ENCODE measurements around the gene FBXW10. TPM values are rescaled to one million over a fixed set of nuclear protein-coding genes. Genes with fewer than 3 reads are reported as not detected.
"Not testable (repeated sequence)": the region's sequence is repeated elsewhere in the genome, so short reads cannot be mapped to it uniquely, and the experiment has no call there.

FBXW10 gene
- total and polyA plus RNA-seq, 4 donors = 0.12 to 0.31 TPM; not detected in 2

- no peak for ATAC-seq (ENCODE audit: low FRiP score)
- H3K4me1 ChIP-seq (ENCODE audit: control insufficient read depth in 1 of 2, insufficient read depth in 2 of 2, low read length in 2 of 2) = no peaks in the 10 kb centered on the region
- 72 to 73% methylated on average over 7 of the region's 7 CpGs for WGBS, 2 donors
- no peaks in the 10 kb centered on the region for H3K27me3 ChIP-seq (ENCODE audit: control insufficient read depth in 1 of 2, insufficient read depth in 2 of 2, low read length in 1 of 2)
- intact Hi-C loops (cut with DNase I) = no loop called here
- no peaks in the 10 kb centered on the region for H3K36me3 ChIP-seq (ENCODE audit: control insufficient read depth in 1 of 2, insufficient read depth in 2 of 2, low read length in 1 of 2)
- H3K27ac ChIP-seq (ENCODE audit: low read depth in 1 of 2, low read length in 2 of 2) = no peak overlapping the region
- no peaks in the 10 kb centered on the region for H3K9me3 ChIP-seq (ENCODE audit: control insufficient read depth, low read length)
- H3K4me3 ChIP-seq (ENCODE audit: low read length in 2 of 2) = no peak overlapping the region
- DNase-seq = no peak
Observed at GRCh38 chr17:18772471-18772870, 28.6 kb downstream of the FBXW10 start.

- WGBS, 2 donors = 0% methylated on average over 44 to 56 of the region's 56 CpGs
- H3K27ac ChIP-seq (ENCODE audit: low read depth in 1 of 2, low read length in 2 of 2) = peak within 1 kb of the TSS in 1 of 2 donors; percentile 52
Observed at GRCh38 chr17:18780991-18781718, 37.3 kb downstream of the FBXW10 start, which contains the start of gene TVP23B. Gene TVP23B (plus strand): TSS chr17:18781183. CDS start chr17:18781294, 111 bp downstream.

GRCh38 chr17:18781805-18782204 lies 38.0 kb downstream of the FBXW10 start:
- H3K4me1 ChIP-seq (ENCODE audit: control insufficient read depth in 1 of 2, insufficient read depth in 2 of 2, low read length in 2 of 2); H3K36me3 ChIP-seq (ENCODE audit: control insufficient read depth in 1 of 2, insufficient read depth in 2 of 2, low read length in 1 of 2); intact Hi-C loops (cut with DNase I); H3K27ac ChIP-seq (ENCODE audit: low read depth in 1 of 2, low read length in 2 of 2); H3K9me3 ChIP-seq (ENCODE audit: control insufficient read depth, low read length); H3K27me3 ChIP-seq (ENCODE audit: control insufficient read depth in 1 of 2, insufficient read depth in 2 of 2, low read length in 1 of 2); DNase-seq; H3K4me3 ChIP-seq (ENCODE audit: low read length in 2 of 2); ATAC-seq (ENCODE audit: low FRiP score): not testable (repeated sequence)
- WGBS, 2 donors = 6 to 7% methylated on average over 2 to 3 of the region's 5 CpGs

More at GRCh38 chr17:18780991-18781718, 37.3 kb downstream of the FBXW10 start, which contains the start of gene TVP23B:
- H3K9me3 ChIP-seq (ENCODE audit: control insufficient read depth, low read length); intact Hi-C loops (cut with DNase I); H3K36me3 ChIP-seq (ENCODE audit: control insufficient read depth in 1 of 2, insufficient read depth in 2 of 2, low read length in 1 of 2); H3K4me1 ChIP-seq (ENCODE audit: control insufficient read depth in 1 of 2, insufficient read depth in 2 of 2, low read length in 2 of 2); H3K27me3 ChIP-seq (ENCODE audit: control insufficient read depth in 1 of 2, insufficient read depth in 2 of 2, low read length in 1 of 2): not testable (repeated sequence)
- peak within 1 kb of the TSS in 1 of 2 donors; percentile 74 for H3K4me3 ChIP-seq (ENCODE audit: low read length in 2 of 2)
- DNase-seq = peak; percentile 98 to 99
- ATAC-seq (ENCODE audit: low FRiP score) = peak; percentile 100

- H3K4me3 ChIP-seq (ENCODE audit: low read length in 2 of 2); intact Hi-C loops (cut with DNase I); H3K36me3 ChIP-seq (ENCODE audit: control insufficient read depth in 1 of 2, insufficient read depth in 2 of 2, low read length in 1 of 2); DNase-seq; ATAC-seq (ENCODE audit: low FRiP score); H3K27ac ChIP-seq (ENCODE audit: low read depth in 1 of 2, low read length in 2 of 2); H3K27me3 ChIP-seq (ENCODE audit: control insufficient read depth in 1 of 2, insufficient read depth in 2 of 2, low read length in 1 of 2); H3K9me3 ChIP-seq (ENCODE audit: control insufficient read depth, low read length); H3K4me1 ChIP-seq (ENCODE audit: control insufficient read depth in 1 of 2, insufficient read depth in 2 of 2, low read length in 2 of 2): not testable (repeated sequence)
- 81 to 85% methylated on average over 1 of the region's 1 CpG for WGBS, 2 donors
Observed at GRCh38 chr17:18785933-18786332, 42.1 kb downstream of the FBXW10 start.

DNA sequence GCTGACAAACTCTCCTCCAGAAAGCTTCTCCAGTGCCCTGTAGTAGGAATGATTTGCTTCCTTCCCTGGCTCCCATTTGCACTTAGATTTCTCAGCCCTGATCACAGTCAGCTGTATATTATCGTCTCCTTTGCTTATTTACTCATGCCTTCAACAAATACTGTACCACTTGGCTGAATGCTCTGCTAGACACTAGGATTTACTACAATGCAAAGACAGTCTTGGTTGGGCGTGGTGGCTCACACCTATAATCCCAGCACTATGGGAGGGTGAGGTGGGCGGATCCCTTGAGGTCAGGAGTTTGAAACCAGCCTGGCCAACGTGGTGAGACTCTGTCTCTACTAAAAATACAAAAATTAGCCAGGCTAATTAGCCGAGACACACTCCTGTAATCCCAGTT lies 43.0 kb downstream of the FBXW10 start:
- DNase-seq; H3K9me3 ChIP-seq (ENCODE audit: control insufficient read depth, low read length); H3K4me1 ChIP-seq (ENCODE audit: control insufficient read depth in 1 of 2, insufficient read depth in 2 of 2, low read length in 2 of 2); H3K4me3 ChIP-seq (ENCODE audit: low read length in 2 of 2); ATAC-seq (ENCODE audit: low FRiP score); H3K27ac ChIP-seq (ENCODE audit: low read depth in 1 of 2, low read length in 2 of 2); H3K27me3 ChIP-seq (ENCODE audit: control insufficient read depth in 1 of 2, insufficient read depth in 2 of 2, low read length in 1 of 2); H3K36me3 ChIP-seq (ENCODE audit: control insufficient read depth in 1 of 2, insufficient read depth in 2 of 2, low read length in 1 of 2); intact Hi-C loops (cut with DNase I): not testable (repeated sequence)
- WGBS, 2 donors = 80 to 85% methylated on average over 4 of the region's 5 CpGs

DNA sequence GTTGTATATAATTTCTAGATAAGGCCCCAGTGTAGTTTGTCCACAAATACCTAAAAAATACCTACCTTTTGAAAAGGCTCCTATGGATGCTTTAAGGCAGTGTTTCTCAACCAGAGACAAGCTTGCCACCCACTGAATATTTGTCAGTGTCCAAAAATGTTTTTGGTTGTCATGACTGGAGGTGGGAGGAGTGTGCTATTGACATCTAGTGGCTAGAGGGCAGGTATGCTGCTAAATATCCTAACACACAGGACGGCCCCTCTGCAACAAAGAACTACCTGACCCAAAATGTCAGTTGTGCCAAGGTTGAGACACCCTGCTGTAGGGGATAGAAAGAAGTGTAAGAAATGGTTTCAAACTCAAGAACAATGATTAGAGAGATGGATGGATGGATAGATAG lies 47.5 kb downstream of the FBXW10 start:
- H3K36me3 ChIP-seq (ENCODE audit: control insufficient read depth in 1 of 2, insufficient read depth in 2 of 2, low read length in 1 of 2); H3K4me3 ChIP-seq (ENCODE audit: low read length in 2 of 2); H3K9me3 ChIP-seq (ENCODE audit: control insufficient read depth, low read length); H3K4me1 ChIP-seq (ENCODE audit: control insufficient read depth in 1 of 2, insufficient read depth in 2 of 2, low read length in 2 of 2); DNase-seq; H3K27me3 ChIP-seq (ENCODE audit: control insufficient read depth in 1 of 2, insufficient read depth in 2 of 2, low read length in 1 of 2); intact Hi-C loops (cut with DNase I); H3K27ac ChIP-seq (ENCODE audit: low read depth in 1 of 2, low read length in 2 of 2); ATAC-seq (ENCODE audit: low FRiP score): not testable (repeated sequence)
- 20 to 43% methylated on average over 1 of the region's 1 CpG for WGBS, 2 donors

- H3K9me3 ChIP-seq (ENCODE audit: control insufficient read depth, low read length); H3K27me3 ChIP-seq (ENCODE audit: control insufficient read depth in 1 of 2, insufficient read depth in 2 of 2, low read length in 1 of 2); H3K27ac ChIP-seq (ENCODE audit: low read depth in 1 of 2, low read length in 2 of 2); DNase-seq; intact Hi-C loops (cut with DNase I); H3K4me3 ChIP-seq (ENCODE audit: low read length in 2 of 2); H3K36me3 ChIP-seq (ENCODE audit: control insufficient read depth in 1 of 2, insufficient read depth in 2 of 2, low read length in 1 of 2); H3K4me1 ChIP-seq (ENCODE audit: control insufficient read depth in 1 of 2, insufficient read depth in 2 of 2, low read length in 2 of 2); ATAC-seq (ENCODE audit: low FRiP score): not testable (repeated sequence)
- 52 to 60% methylated on average over 4 of the region's 4 CpGs for WGBS, 2 donors
Observed at GRCh38 chr17:18794841-18795240, 51.0 kb downstream of the FBXW10 start.

- ATAC-seq (ENCODE audit: low FRiP score); H3K36me3 ChIP-seq (ENCODE audit: control insufficient read depth in 1 of 2, insufficient read depth in 2 of 2, low read length in 1 of 2); DNase-seq; H3K27ac ChIP-seq (ENCODE audit: low read depth in 1 of 2, low read length in 2 of 2); H3K27me3 ChIP-seq (ENCODE audit: control insufficient read depth in 1 of 2, insufficient read depth in 2 of 2, low read length in 1 of 2); H3K4me1 ChIP-seq (ENCODE audit: control insufficient read depth in 1 of 2, insufficient read depth in 2 of 2, low read length in 2 of 2); H3K4me3 ChIP-seq (ENCODE audit: low read length in 2 of 2); intact Hi-C loops (cut with DNase I); H3K9me3 ChIP-seq (ENCODE audit: control insufficient read depth, low read length): not testable (repeated sequence)
Observed at GRCh38 chr17:18796887-18797286, 53.0 kb downstream of the FBXW10 start.

All from aorta (tissue), 5 donors.